GM12874 (cell line): ENCODE measurements around the gene RHBG.
A peak's percentile ranks its signal among the peaks of the same experiment; 100 is the strongest.

Experiments used
- CTCF ChIP-seq: IDR thresholded peaks from 2 replicates; pipeline ENCODE4 v1.5.1; 2011; ENCODE audit warnings: low read depth, mild to moderate bottlenecking, control low read depth, low read length, moderate library complexity; ENCODE audit not compliant: insufficient read depth

The RHBG gene

GRCh38 chr1:156342166-156342955 is 26.6 kb upstream of the RHBG start:
- no peak for TF ChIP-seq CTCF

GRCh38 chr1:156344409-156344808 is 24.6 kb upstream of the RHBG start:
- no peak for TF ChIP-seq CTCF

GRCh38 chr1:156346636-156347035 is 22.4 kb upstream of the RHBG start:
- no peak for TF ChIP-seq CTCF

GRCh38 chr1:156347331-156347730 is 21.7 kb upstream of the RHBG start:
- TF ChIP-seq CTCF, result no peak

- no peak for TF ChIP-seq CTCF
Measured at GRCh38 chr1:156356262-156356874, 12.6 kb upstream of the RHBG start.

GRCh38 chr1:156356875-156357534 is 12.0 kb upstream of the RHBG start:
- TF ChIP-seq CTCF, result peak; percentile 85

- no peak for TF ChIP-seq CTCF
Measured at GRCh38 chr1:156357977-156358376, 11.0 kb upstream of the RHBG start.
